LNCAP (cell line): ENCODE results near the gene COL6A5.

ENCODE experiments used
- CTCF ChIP-seq: fragments of 450-650 bp; IDR thresholded peaks from 2 replicates; pipeline ENCODE4 v1.5.1; 2017; ENCODE audit warnings: mild to moderate bottlenecking

COL6A5 gene

GRCh38 chr3:130341388-130341787, 4.1 kb upstream of the COL6A5 start:
- TF ChIP-seq CTCF: no peak

- TF ChIP-seq CTCF: no peak
Observed at GRCh38 chr3:130341882-130342281, 3.6 kb upstream of the COL6A5 start.

- no peak for TF ChIP-seq CTCF
Observed at GRCh38 chr3:130342821-130343661, 2.4 kb upstream of the COL6A5 start.

- TF ChIP-seq CTCF: no peak
Observed at GRCh38 chr3:130354430-130354829, 9.0 kb downstream of the COL6A5 start.

- TF ChIP-seq CTCF: no peak
Observed at GRCh38 chr3:130374033-130374432, 28.6 kb downstream of the COL6A5 start.

GRCh38 chr3:130374908-130375307, 29.4 kb downstream of the COL6A5 start:
- TF ChIP-seq CTCF: no peak

GRCh38 chr3:130377960-130378676, 32.6 kb downstream of the COL6A5 start:
- TF ChIP-seq CTCF: no peak
